ENCODE data around the gene ERRFI1. TPM values are rescaled to one million over a fixed set of nuclear protein-coding genes. Genes with fewer than 3 reads are reported as not detected.
A peak's percentile ranks its signal among the peaks of the same experiment; 100 is the strongest.

Gene ERRFI1
- total RNA-seq, 1 donor from 2014 or later, result 305 TPM

GRCh38 chr1:8025061-8025670 lies 943 bp downstream of the ERRFI1 start:
- H3K4me3 Mint-ChIP-seq (ENCODE audit: unreplicated experiment), result peak overlapping the region; percentile 93
- DNase-seq (ENCODE audit: low spot score), result no peak
- H3K27me3 Mint-ChIP-seq (ENCODE audit: low read depth), result no peaks in the 10 kb centered on the region
- TF ChIP-seq CTCF (IDR thresholded peaks at IDR 0.05), result no peak
- peak overlapping the region; percentile 97 for H3K27ac Mint-ChIP-seq (ENCODE audit: unreplicated experiment)
- no peaks in the 10 kb centered on the region for H3K9me3 Mint-ChIP-seq (ENCODE audit: low read depth)
- H3K36me3 Mint-ChIP-seq (ENCODE audit: low read depth), result peaks cover 17% of the 10 kb centered on the region
- peaks cover 75% of the 10 kb centered on the region for H3K4me1 Mint-ChIP-seq (ENCODE audit: low read depth)

- Mint-ChIP-seq H3K27me3 (ENCODE audit: low read depth) (no peaks in the 10 kb centered on the region), H3K27ac (ENCODE audit: unreplicated experiment) (peak overlapping the region; percentile 97), H3K4me3 (ENCODE audit: unreplicated experiment) (peak overlapping the region; percentile 93), H3K9me3 (ENCODE audit: low read depth) (no peaks in the 10 kb centered on the region), H3K36me3 (ENCODE audit: low read depth) (peaks cover 18% of the 10 kb centered on the region), H3K4me1 (ENCODE audit: low read depth) (peaks cover 84% of the 10 kb centered on the region)
- DNase-seq (ENCODE audit: low spot score), result no peak
- no peak for TF ChIP-seq CTCF (IDR thresholded peaks at IDR 0.05)
Measured at GRCh38 chr1:8024329-8024728, 1.8 kb downstream of the ERRFI1 start.

- no peak for TF ChIP-seq CTCF (IDR thresholded peaks at IDR 0.05)
- no peak for DNase-seq (ENCODE audit: low spot score)
- Mint-ChIP-seq H3K36me3 (ENCODE audit: low read depth) (peaks cover 20% of the 10 kb centered on the region), H3K4me1 (ENCODE audit: low read depth) (peaks cover 85% of the 10 kb centered on the region), H3K27ac (ENCODE audit: unreplicated experiment) (peak overlapping the region; percentile 97), H3K4me3 (ENCODE audit: unreplicated experiment) (peak overlapping the region; percentile 93), H3K27me3 (ENCODE audit: low read depth) (no peaks in the 10 kb centered on the region), H3K9me3 (ENCODE audit: low read depth) (no peaks in the 10 kb centered on the region)
Measured at GRCh38 chr1:8023995-8024313, 2.2 kb downstream of the ERRFI1 start.

GRCh38 chr1:8023287-8023994 lies 2.7 kb downstream of the ERRFI1 start:
- Mint-ChIP-seq H3K27me3 (ENCODE audit: low read depth) (no peaks in the 10 kb centered on the region), H3K27ac (ENCODE audit: unreplicated experiment) (peak overlapping the region; percentile 97), H3K9me3 (ENCODE audit: low read depth) (no peaks in the 10 kb centered on the region), H3K36me3 (ENCODE audit: low read depth) (peaks cover 22% of the 10 kb centered on the region), H3K4me1 (ENCODE audit: low read depth) (peaks cover 85% of the 10 kb centered on the region), H3K4me3 (ENCODE audit: unreplicated experiment) (peak overlapping the region; percentile 93)
- no peak for TF ChIP-seq CTCF (IDR thresholded peaks at IDR 0.05)
- no peak for DNase-seq (ENCODE audit: low spot score)

- peaks cover 85% of the 10 kb centered on the region for H3K4me1 Mint-ChIP-seq (ENCODE audit: low read depth)
- peak overlapping the region; percentile 97 for H3K27ac Mint-ChIP-seq (ENCODE audit: unreplicated experiment)
- H3K4me3 Mint-ChIP-seq (ENCODE audit: unreplicated experiment), result peak overlapping the region; percentile 93
- no peaks in the 10 kb centered on the region for H3K27me3 Mint-ChIP-seq (ENCODE audit: low read depth)
- H3K9me3 Mint-ChIP-seq (ENCODE audit: low read depth), result no peaks in the 10 kb centered on the region
- peaks cover 22% of the 10 kb centered on the region for H3K36me3 Mint-ChIP-seq (ENCODE audit: low read depth)
- DNase-seq (ENCODE audit: low spot score), result no peak
- no peak for TF ChIP-seq CTCF (IDR thresholded peaks at IDR 0.05)
Measured at GRCh38 chr1:8022395-8023286, 3.5 kb downstream of the ERRFI1 start.

Data from chondrocyte (in vitro differentiated cells).